Epithelial cell of alveolus of lung (primary cell): Measurements from ENCODE around the gene MLLT10. TPM values are rescaled to one million over a fixed set of nuclear protein-coding genes. Genes with fewer than 3 reads are reported as not detected.

Experiments
- total RNA-seq: library from RNA; depleted of rRNA; stranded (reverse); fragments of >200 nt; gene quantifications from 2 replicates; pipeline ENCODE4 v1.2.1, GENCODE V29; 2015

Gene MLLT10
- 13.7 and 39.4 TPM in 2 replicates for total RNA-seq

DNA sequence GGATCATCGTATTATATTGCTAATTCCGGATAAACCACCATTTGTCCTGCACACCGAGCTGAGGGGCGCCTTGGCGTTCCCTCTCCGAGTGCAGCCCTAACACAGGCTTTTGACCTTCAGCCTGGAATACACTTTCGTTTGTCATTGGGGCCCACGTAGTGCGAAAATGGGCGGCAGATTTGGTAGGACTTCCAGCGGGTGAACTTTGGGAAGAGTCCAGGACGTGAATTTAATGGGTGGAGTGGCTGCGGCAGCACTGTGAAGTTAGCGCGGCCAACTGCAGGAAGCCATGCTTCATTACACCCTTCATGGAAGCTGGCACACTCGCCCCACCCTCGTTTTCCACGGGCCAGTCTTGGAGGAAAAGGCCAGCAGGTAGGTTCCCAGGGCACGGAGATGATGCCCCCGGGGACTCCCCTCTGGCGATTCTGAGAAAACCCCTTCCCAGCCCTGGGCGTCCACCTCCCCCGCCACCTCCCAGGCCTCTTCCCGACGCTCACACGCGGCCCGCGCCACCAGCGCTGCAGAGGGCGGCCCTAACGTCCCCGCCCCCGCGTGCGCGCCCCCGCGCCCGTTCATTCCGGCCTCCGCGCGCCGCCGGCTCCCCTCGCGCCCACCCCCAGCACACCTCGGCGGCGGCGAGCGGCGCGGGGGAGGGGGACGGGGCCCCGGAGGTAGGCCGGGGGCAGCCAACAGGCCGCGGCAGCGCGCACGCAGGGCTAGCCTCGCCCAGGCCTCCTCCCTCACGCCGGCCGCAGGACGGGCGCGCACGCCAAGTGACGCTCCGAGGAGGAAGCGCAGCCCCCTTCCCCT is at the start of gene MLLT10:
Gene MLLT10, plus strand, starts transcription at position 766 of the 813 bp plus-strand sequence. CDS start 413 bp downstream, outside the sequence.

DNA sequence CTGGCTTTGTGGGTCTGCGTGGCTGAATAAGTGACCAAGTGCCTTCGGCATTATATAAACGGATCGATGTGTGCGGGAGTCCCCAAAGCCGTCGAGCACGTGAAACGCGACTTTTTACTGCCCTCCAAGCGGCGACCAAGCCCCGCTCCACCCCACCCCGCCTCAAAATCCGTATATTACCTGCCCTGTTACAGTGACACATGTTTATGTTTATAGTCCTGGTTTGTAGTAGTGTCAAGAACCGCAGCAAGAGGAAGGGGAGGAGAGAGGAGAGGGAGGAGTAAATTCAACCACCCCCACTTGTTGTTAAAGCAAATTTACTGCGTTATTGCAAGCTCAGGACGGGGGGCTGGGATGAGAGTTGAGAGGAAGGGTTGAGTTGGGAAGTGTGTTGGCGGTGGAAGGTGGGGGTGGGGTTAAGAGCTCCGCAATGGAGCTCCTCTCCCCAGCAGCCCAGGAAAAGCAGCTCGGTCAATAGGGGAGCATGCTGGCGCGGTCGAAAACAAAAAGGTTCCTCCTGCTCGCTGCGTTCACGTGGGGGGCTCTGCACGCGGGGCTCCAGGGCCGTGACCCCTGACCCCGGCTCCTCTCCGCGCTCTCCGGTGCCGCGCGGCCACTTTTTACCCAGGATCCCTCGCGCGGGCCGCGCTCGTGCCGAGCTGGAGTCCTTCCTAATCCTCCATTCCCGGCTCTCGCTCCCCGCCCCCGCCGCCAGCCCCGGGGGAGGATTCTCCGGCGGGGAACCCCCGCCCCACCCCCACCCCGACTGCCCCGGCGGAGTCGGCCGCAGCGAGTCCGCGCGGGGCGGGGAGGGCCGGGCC is 8.5 kb upstream of the MLLT10 start, which contains the start of gene SKIDA1:
Gene SKIDA1, minus strand, starts transcription at position 316 of the 821 bp plus-strand sequence. CDS start 7,860 bp downstream, outside the sequence.

Other genes with a start within 250 kb of the MLLT10 start
- 1.7 and 3.0 TPM in 2 replicates for gene SKIDA1, start 8.6 kb upstream of the MLLT10 start, total RNA-seq